Tibial nerve (tissue), 4 donors: ENCODE measurements around the gene NFATC1. TPM values are rescaled to one million over a fixed set of nuclear protein-coding genes. Genes with fewer than 3 reads are reported as not detected.

Source experiments
- DNase-seq, 2 donors: peaks; one replicate each; pipeline ENCODE4 v3.0.0-alpha.2; 2019; ENCODE audit warnings: low spot score in 2 of 2
- H3K27ac ChIP-seq, 4 donors: fragments of 200-600 bp; sonication (generic) in 3 of 4; one replicate each; pipeline ENCODE4 v1.5.1; 2017 to 2019; ENCODE audit warnings: mild to moderate bottlenecking in 1 of 4
- H3K27me3 ChIP-seq, 2 donors: fragments of 200-600 bp; sonication (generic) in 1 of 2; one replicate each; pipeline versions ENCODE4 v1.5.1 to v1.6.0; 2017 to 2019
- H3K36me3 ChIP-seq, 3 donors: fragments of 200-600 bp; sonication (generic); one replicate each; pipeline ENCODE4 v1.5.1; 2018 to 2019
- H3K4me1 ChIP-seq, 4 donors: fragments of 200-600 bp; sonication (generic) in 3 of 4; one replicate each; pipeline ENCODE4 v1.5.1; 2017 to 2019
- H3K4me3 ChIP-seq, 4 donors: fragments of 200-600 bp; sonication (generic) in 3 of 4; one replicate each; pipeline ENCODE4 v1.5.1; 2017 to 2019; ENCODE audit warnings: mild to moderate bottlenecking in 1 of 4, moderate library complexity in 1 of 4
- H3K9me3 ChIP-seq, 4 donors: fragments of 200-600 bp; sonication (generic) in 3 of 4; one replicate each; pipeline ENCODE4 v1.5.1; 2017 to 2019
- CTCF ChIP-seq, 5 experiments: fragments of 200-600 bp in 3 of 5; fragments of 450-650 bp in 2 of 5; sonication (generic) in 3 of 5; IDR thresholded peaks; one replicate each; pipeline ENCODE4 v1.5.1; 2016 to 2019; ENCODE audit warnings: antibody characterized with exemption in 5 of 5, mild to moderate bottlenecking in 3 of 5, moderate library complexity in 2 of 5
- EP300 ChIP-seq, 2 donors: sonication (generic); formaldehyde crosslinking; IDR thresholded peaks; one replicate each; pipeline ENCODE4 v1.6.1; 2017; ENCODE audit warnings: antibody characterized with exemption in 2 of 2, mild to moderate bottlenecking in 1 of 2
- POLR2A ChIP-seq, 2 donors: fragments of 450-650 bp; IDR thresholded peaks; one replicate each; pipeline ENCODE4 v1.6.1; 2017; ENCODE audit warnings: antibody characterized with exemption in 2 of 2, mild to moderate bottlenecking in 2 of 2, moderate library complexity in 2 of 2
- WGBS, 2 donors: methylation state at CpG; one replicate each; pipeline ENCODE4 v1.1.5; 2018; 5-methylcytosine and 5-hydroxymethylcytosine counted together
- total RNA-seq, 4 donors: library from RNA; depleted of rRNA; stranded (reverse); fragments of >200 nt; gene quantifications; one replicate each; pipeline ENCODE4 v1.1.0, GENCODE V29; 2016

Gene NFATC1
- total RNA-seq, 4 donors from 2014 or later, result 33.7 to 48.6 (median 37.8) TPM

GRCh38 chr18:79512461-79513380, 117.0 kb downstream of the NFATC1 start:
- Histone ChIP-seq H3K4me1 (peaks cover 0 to 13% (median 9%) of the 10 kb centered on the region in 4 donors), H3K27me3 (no peaks in the 10 kb centered on the region), H3K9me3 (no peaks in the 10 kb centered on the region), H3K36me3 (peaks cover 0 to 45% (median 3%) of the 10 kb centered on the region in 3 donors), H3K27ac (no peak overlapping the region), H3K4me3 (no peak overlapping the region)
- 89 to 93% methylated on average over 48 to 54 of the region's 54 CpGs for WGBS, 2 donors
- DNase-seq, result peak in 1 of 2 donors; percentile 7
- TF ChIP-seq CTCF (IDR thresholded peaks at IDR 0.05) (no peak), EP300 (IDR thresholded peaks at IDR 0.05) (no peak), POLR2A (IDR thresholded peaks at IDR 0.05) (no peak)

- peaks cover 0 to 13% (median 3%) of the 10 kb centered on the region in 4 donors for H3K4me1 ChIP-seq
- DNase-seq, result no peak
- no peaks in the 10 kb centered on the region for H3K27me3 ChIP-seq
- no peak overlapping the region for H3K27ac ChIP-seq
- no peak overlapping the region for H3K4me3 ChIP-seq
- no peaks in the 10 kb centered on the region for H3K9me3 ChIP-seq
- TF ChIP-seq CTCF (IDR thresholded peaks at IDR 0.05) (no peak), EP300 (IDR thresholded peaks at IDR 0.05) (no peak), POLR2A (IDR thresholded peaks at IDR 0.05) (no peak)
- H3K36me3 ChIP-seq, result peaks cover 0 to 49% (median 3%) of the 10 kb centered on the region in 3 donors
- 94% methylated on average over 29 to 30 of the region's 36 CpGs for WGBS, 2 donors
These were observed 117.8 kb downstream of the NFATC1 start for GRCh38 chr18:79513381-79514081.

GRCh38 chr18:79515331-79515730, 119.6 kb downstream of the NFATC1 start:
- Histone ChIP-seq H3K9me3 (no peaks in the 10 kb centered on the region), H3K27me3 (no peaks in the 10 kb centered on the region), H3K36me3 (peaks cover 0 to 43% (median 3%) of the 10 kb centered on the region in 3 donors), H3K4me3 (no peak overlapping the region), H3K27ac (no peak overlapping the region), H3K4me1 (peaks cover 0 to 12% (median 3%) of the 10 kb centered on the region in 4 donors)
- DNase-seq, result no peak
- WGBS, 2 donors, result 74 to 76% methylated on average over 8 of the region's 8 CpGs
- TF ChIP-seq POLR2A (IDR thresholded peaks at IDR 0.05), result no peak
- TF ChIP-seq EP300 (IDR thresholded peaks at IDR 0.05), result no peak
- no peak for TF ChIP-seq CTCF (IDR thresholded peaks at IDR 0.05)

GRCh38 chr18:79515944-79516351, 120.2 kb downstream of the NFATC1 start:
- WGBS, 2 donors, result 66 to 76% methylated on average over 22 of the region's 22 CpGs
- H3K27me3 ChIP-seq, result no peaks in the 10 kb centered on the region

More at GRCh38 chr18:79515944-79516351, 120.2 kb downstream of the NFATC1 start:
- Histone ChIP-seq H3K4me1 (peaks cover 0 to 12% (median 3%) of the 10 kb centered on the region in 4 donors), H3K4me3 (no peak overlapping the region), H3K9me3 (no peaks in the 10 kb centered on the region), H3K36me3 (peaks cover 0 to 39% (median 3%) of the 10 kb centered on the region in 3 donors), H3K27ac (no peak overlapping the region)
- no peak for DNase-seq
- TF ChIP-seq EP300 (IDR thresholded peaks at IDR 0.05) (no peak), CTCF (IDR thresholded peaks at IDR 0.05) (no peak), POLR2A (IDR thresholded peaks at IDR 0.05) (no peak)
